HG02759 (cell line): ENCODE data around the gene C1RL.

Experiments used
- ATAC-seq: cut with Tn5 transposase; IDR thresholded peaks from one replicate; pipeline ENCODE4 v1.9.1; 2021; ENCODE audit warnings: mild to moderate bottlenecking, moderate library complexity; ENCODE audit not compliant: unreplicated experiment

Gene C1RL

DNA sequence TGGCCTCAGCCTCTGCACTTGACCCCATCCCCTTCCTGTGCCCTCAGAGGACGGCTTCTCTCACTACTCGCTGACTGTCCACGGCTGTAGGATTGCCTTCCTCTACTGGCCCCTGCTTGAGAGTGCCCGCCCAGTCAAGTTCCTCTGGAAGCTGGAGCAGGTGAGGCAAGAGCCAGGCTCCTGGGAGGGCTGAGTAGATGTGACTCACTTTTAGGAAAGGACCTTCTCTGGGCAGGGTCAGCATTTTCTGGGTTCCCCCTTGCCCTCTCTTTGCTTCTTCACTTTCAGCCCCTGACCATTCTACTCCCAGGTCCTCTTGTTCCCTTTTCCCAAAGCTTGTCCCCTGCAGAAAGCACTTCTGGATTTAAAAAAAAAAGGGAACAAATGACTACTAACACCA lies 28.9 kb upstream of the C1RL start:
- ATAC-seq = no peak

DNA sequence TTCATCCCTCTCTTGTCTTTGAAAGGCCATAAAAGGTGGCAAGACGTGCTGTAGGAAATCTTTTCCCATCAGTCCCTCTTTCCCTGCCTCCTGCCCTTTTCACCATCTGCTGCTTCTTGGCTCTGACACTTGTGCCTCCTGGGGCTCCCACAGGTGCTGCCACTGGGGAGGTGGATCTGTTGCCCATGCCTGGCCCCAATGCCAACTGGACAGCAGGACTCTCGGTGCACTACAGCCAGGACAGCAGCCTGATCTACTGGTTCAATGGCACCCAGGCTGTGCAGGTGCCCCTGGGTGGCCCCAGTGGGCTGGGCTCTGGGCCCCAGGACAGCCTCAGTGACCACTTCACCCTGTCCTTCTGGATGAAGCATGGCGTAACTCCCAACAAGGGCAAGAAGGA lies 27.7 kb upstream of the C1RL start:
- no peak for ATAC-seq

- no peak for ATAC-seq
Observed at GRCh38 chr12:7136071-7136470, 27.1 kb upstream of the C1RL start.

DNA sequence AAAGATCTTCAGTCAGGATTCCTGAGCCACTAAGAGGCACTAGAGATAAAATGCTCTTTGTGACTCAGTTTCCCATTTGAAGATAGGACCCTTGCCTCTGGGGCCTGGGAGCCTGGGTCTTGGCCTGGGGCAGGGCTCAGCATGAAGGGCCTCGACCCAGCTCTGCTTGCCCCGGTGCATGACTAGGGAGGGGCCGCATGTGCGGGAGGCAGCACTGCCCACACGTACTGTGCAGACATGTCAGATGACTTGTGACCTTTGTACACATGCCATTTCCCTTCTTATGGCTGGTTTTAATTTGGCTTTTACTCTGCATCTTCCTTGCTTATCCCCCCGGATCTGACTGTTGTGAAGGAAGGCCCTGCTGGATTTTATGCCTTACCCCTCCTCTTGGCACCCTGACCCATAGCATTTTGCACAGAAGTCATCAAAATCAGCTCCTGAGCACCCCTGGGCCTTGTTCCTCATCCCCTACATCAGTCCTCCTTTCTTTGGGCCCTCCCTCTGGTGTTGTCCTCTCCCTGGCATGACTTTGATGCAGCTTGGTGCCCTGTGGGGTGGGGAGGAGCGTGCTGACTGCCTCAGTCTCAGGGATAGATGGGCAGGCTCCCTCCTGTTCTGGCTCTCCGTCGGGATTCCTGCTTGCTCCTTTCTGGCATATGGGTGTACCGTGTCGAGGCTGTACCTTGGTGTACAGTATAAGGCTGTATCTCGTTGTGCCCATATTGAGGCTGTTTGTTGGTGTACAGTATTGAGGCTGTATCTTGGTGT lies 25.6 kb upstream of the C1RL start:
- ATAC-seq = no peak

DNA sequence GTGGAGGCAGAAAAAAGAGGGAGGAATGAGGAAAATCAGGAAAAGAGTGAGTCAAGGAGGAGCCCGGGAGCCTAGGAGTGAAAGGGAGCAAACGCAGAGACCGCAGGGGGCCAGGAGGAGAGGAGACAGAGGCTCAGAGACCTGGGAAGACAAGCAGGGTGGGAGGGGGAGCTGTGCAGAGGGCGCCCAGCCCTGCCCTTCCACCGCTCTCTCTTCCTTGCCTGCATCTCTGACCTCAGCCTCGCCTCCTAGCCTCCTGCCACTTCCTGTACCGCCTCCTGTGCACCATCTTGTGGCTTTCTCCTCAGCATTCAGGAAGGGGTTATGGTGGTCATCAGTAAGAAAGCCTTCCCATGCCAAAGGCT lies 22.5 kb upstream of the C1RL start:
- no peak for ATAC-seq

GRCh38 chr12:7130701-7131501 lies 21.9 kb upstream of the C1RL start:
- ATAC-seq = peak; percentile 53

DNA sequence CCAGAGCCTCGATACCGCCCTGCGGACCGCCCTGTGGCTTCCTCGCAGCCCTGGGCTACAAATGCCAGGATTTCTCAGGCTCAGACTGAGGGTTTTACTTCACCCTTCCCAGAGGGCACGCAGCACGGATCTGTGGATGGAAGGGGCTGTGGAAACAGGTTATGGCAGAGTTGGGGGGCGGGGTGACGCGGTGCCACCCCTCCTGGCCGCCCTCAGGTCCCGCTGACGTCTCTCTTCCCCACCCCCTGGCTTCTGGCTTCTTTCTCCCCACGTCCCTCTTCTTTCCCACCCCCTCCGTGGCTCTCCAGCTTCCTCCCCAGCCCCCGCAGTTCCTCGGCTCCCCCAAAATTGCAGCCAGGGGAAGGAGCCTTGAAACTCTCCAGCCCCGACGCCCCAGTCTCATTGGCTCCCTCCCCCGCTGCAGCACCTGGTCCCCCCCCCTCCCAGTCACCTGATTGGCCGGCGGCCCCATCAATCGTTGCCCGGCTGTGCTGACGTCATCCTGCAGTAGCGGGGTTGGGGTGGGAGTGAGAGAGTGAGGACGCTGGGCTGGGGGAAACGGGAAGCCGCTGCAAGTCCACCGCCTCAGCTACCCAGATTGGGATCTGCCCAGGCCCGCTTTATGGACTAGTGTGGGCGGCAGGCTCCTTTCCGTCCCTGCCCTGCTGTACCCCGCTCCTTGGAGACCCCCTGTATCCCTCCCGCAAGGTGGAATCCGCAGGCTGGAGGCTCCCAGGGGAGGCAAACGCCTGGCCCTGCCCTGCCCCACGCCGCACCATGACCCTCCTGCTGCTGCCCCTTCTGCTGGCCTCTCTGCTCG lies 21.1 kb upstream of the C1RL start, which contains the start of gene CLSTN3:
Gene CLSTN3 (plus strand): TSS at position 500 of the 820 bp plus-strand sequence. CDS start 278 bp downstream, at position 778.
- peak; percentile 69 for ATAC-seq

- peak; percentile 2 for ATAC-seq
Observed at GRCh38 chr12:7129287-7129871, 20.4 kb upstream of the C1RL start.

DNA sequence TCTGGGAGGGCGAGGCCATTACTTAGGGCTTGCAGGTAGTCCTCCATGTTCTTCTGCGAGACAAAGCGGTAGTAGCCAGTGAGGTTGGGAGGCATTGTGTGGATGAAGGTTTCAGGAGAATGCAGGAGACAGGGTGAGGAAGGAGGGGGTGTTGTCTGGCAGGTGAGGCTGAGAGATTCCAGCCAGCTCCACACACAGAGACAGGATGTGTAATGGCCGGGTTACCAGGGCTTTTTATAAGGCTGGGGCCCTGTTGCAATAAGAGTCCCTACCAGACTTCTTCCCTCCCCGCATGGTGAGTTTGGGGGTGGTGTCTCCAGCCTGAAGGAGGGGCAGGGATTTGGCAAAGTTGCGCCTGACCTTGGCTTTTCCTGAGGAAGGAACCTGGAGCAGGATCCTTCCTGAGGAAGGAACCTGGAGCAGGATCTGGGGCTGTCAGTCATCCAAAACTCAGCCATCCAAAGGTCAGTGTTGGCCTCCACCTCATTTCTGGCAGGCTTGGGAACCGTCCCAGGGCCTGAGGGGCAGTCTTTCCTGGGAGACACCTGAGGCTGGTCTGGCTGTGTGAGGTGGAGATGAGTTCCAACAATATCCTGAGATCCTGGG lies 19.8 kb upstream of the C1RL start, which contains the start of gene RBP5:
Gene RBP5 (minus strand): TSS at position 209 of the 606 bp plus-strand sequence. CDS start 114 bp downstream, at position 95.
- no peak for ATAC-seq

DNA sequence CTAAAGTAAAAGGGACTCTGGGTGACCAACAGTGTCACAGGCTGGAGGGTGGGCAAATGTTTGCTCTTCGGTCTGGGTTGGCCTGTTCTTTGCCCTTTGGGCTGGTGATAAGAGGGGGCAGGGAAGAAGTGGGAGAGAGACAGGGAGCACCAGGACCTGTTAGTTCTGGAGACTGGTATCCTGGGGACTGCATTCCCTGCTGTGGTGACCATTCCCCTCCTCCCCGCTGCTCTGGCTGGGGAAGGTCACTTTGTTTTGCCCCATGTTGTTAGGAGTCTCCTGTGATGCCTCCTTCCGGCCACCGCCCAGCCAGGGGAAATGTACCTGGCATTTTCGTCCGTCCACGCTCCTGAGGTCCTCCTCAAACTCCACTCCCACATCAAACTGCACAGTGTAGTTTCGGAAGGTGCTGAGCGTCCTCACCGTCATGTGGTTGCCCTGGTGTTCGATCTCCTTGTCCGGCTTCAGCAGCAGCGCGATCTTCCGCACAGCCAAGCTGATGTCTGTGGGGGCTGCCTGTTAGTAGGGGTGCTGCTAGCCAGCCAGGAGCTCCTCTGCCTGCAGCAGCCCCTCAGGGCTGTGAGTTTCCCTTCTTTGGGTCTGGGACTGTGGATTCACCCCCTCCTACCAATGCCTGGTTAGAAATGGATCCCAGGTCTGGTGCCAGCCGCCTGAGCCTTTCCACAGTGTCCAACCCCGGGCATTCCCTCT lies 19.1 kb upstream of the C1RL start:
- no peak for ATAC-seq

DNA sequence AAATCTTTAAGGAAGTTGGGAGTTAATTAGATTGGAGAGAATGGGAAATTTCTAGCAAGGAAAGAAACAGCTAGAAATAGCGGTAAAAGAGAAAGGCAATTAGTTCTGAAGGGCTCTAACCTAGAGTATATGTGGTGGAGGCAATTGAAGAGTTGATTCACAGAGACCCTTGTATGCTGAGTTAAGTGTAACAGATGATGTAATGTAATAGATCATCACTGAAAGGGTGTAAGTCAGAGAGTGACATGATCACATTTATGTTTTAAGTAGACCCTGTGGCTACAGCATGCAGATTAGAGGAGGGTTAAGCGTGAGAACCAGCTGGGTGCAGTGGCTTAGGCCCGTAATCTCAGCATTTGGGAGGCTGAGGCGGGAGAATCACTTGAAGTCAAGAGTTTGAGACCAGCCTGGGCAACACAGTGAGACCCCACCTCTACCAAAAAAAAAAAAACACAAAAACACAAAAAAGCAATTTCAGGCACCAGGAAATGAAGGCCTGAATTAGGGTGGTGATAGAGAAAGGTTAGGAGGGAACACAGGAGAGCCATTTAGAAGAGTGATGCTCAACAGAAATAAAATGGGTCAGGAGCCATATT lies 16.7 kb upstream of the C1RL start:
- no peak for ATAC-seq

- ATAC-seq = no peak
Observed at GRCh38 chr12:7123806-7124522, 14.9 kb upstream of the C1RL start.

- no peak for ATAC-seq
Observed at GRCh38 chr12:7122811-7123769, 14.1 kb upstream of the C1RL start.

GRCh38 chr12:7121324-7121723 lies 12.3 kb upstream of the C1RL start:
- no peak for ATAC-seq

DNA sequence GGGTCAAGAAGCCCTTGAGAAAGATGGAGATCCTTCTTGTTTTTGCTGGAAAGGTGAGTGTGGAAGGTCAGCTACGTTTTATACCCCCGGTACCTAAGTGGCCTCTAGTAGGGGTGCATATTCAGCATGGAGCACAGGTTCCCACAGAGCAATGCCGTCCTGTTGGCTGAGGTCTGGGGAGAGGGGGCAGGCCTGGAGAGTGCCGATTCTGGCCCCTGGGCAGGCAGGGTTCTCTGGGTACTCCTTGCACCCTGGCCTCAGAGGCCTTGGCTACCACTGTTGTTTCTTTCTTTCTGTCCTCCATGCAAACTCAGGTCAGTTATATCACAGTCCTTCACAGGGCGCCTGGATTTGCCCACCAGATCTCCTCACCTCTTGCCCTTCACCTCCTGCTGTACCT lies 11.2 kb upstream of the C1RL start:
- ATAC-seq = no peak

DNA sequence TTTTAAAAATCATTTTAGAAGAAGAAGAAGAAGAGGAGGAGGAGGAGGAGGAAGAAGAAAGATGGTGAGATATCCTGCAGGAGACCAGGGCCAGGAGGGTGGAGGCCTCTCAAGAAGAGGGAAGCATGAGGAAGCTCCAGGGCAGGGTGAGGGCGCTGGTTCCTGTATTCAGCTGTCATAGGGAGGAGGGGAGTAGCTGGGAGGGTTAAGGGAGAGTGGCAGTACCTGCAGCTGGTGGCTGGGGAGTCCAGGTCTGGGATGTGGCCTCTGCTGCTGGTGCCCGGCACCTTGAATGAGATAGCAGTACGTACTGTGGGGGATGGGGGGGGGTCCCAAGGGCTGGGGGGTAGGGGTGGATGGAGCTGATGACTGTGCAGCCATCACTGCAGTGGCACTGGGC lies 9.9 kb upstream of the C1RL start:
- ATAC-seq = no peak

DNA sequence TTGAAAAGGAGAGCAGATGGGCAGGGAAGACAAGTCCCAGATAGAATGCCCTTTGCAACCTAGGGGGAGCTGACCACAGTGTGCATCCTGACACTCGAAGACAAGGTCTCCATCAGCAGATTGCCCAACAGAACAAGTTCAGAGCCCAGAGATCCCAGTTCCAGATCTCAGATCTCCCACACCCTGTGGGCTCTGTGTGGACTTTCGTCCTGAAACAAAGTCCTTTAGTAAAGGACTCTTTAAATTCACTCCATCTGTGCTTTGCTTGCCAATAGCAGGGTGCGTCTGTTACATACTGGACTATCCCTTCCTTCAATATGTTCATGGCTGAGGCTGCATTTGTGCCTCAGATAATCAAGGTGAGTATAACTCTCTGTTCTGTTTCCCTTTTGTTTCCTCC lies 8.7 kb upstream of the C1RL start:
- no peak for ATAC-seq

- ATAC-seq = no peak
Observed at GRCh38 chr12:7116916-7117315, 7.9 kb upstream of the C1RL start.
